GM23338 (cell line): Measurements from ENCODE around the gene DCBLD1. TPM values are rescaled to one million over a fixed set of nuclear protein-coding genes. Genes with fewer than 3 reads are reported as not detected.

ENCODE experiments used
- ATAC-seq: fragments of 200-7000 bp; cut with Tn5 transposase; 3 replicates; pipeline ENCODE4 v1.9.1; 2020
- DNase-seq: peaks from one replicate; pipeline ENCODE4 v3.0.0-alpha.2; 2015; ENCODE audit warnings: low spot score
- H2AFZ ChIP-seq: fragments of 200-600 bp; sonication (generic); 2 replicates; pipeline ENCODE4 v1.8.0; 2016; ENCODE audit warnings: antibody characterized with exemption, mild to moderate bottlenecking, moderate library complexity
- H3F3A ChIP-seq: fragments of 200-600 bp; sonication (generic); replicated peaks from 2 replicates; pipeline ENCODE4 v1.8.0; 2017; ENCODE audit warnings: antibody characterized with exemption, mixed run types, low read depth
- H3K27ac ChIP-seq: fragments of 200-600 bp; sonication (generic); 2 replicates; pipeline ENCODE4 v1.6.1; 2016; ENCODE audit warnings: low read depth
- H3K27me3 ChIP-seq: fragments of 200-600 bp; sonication (generic); 2 replicates; pipeline ENCODE4 v1.8.0; 2016; ENCODE audit warnings: mild to moderate bottlenecking, mixed run types, moderate library complexity; ENCODE audit not compliant: insufficient read depth
- H3K36me3 ChIP-seq: fragments of 200-600 bp; sonication (generic); 2 replicates; pipeline ENCODE4 v1.8.0; 2016; ENCODE audit warnings: mild to moderate bottlenecking; ENCODE audit not compliant: insufficient read depth
- H3K4me1 ChIP-seq: fragments of 200-600 bp; sonication (generic); 2 replicates; pipeline ENCODE4 v1.8.0; 2016; ENCODE audit warnings: mild to moderate bottlenecking, moderate library complexity; ENCODE audit not compliant: insufficient read depth
- H3K4me2 ChIP-seq: fragments of 200-600 bp; sonication (generic); 2 replicates; pipeline ENCODE4 v1.7.1; 2017; ENCODE audit warnings: mixed run types
- H3K4me3 ChIP-seq: fragments of 200-600 bp; sonication (generic); 2 replicates; pipeline ENCODE4 v1.6.1; 2016; ENCODE audit warnings: mixed run types
- H3K79me2 ChIP-seq: fragments of 200-600 bp; sonication (generic); replicated peaks from 2 replicates; pipeline ENCODE4 v1.8.0; 2017; ENCODE audit warnings: mild to moderate bottlenecking; ENCODE audit not compliant: insufficient read depth
- H3K9me2 ChIP-seq: fragments of 200-600 bp; sonication (generic); 2 replicates; pipeline ENCODE4 v1.8.0; 2017; ENCODE audit not compliant: insufficient read depth
- H4K20me1 ChIP-seq: fragments of 200-600 bp; sonication (generic); replicated peaks from 2 replicates; pipeline ENCODE4 v1.8.0; 2017; ENCODE audit warnings: mild to moderate bottlenecking; ENCODE audit not compliant: insufficient read depth
- H3K27ac Mint-ChIP-seq: 2 replicates; pipeline ENCODE4 v1.8.0; 2020; ENCODE audit warnings: inconsistent platforms, mild to moderate bottlenecking, moderate library complexity, mixed read lengths
- H3K27me3 Mint-ChIP-seq: 3 replicates; pipeline ENCODE4 v1.8.0; 2022; ENCODE audit warnings: low read depth, mild to moderate bottlenecking, moderate library complexity, mixed read lengths, inconsistent platforms; ENCODE audit not compliant: insufficient read depth, poor library complexity
- H3K36me3 Mint-ChIP-seq: 3 replicates; pipeline ENCODE4 v1.8.0; 2021; ENCODE audit warnings: low read depth, mild to moderate bottlenecking, inconsistent platforms, moderate library complexity, mixed read lengths
- H3K4me1 Mint-ChIP-seq: 3 replicates; pipeline ENCODE4 v1.8.0; 2020; ENCODE audit warnings: mild to moderate bottlenecking, inconsistent platforms, mixed read lengths
- H3K4me3 Mint-ChIP-seq: 3 replicates; pipeline ENCODE4 v1.8.0; 2021; ENCODE audit warnings: moderate library complexity, mild to moderate bottlenecking, inconsistent platforms, mixed read lengths
- H3K9me3 Mint-ChIP-seq: 3 replicates; pipeline ENCODE4 v1.8.0; 2020; ENCODE audit warnings: moderate library complexity, mild to moderate bottlenecking, inconsistent platforms, mixed read lengths
- CREB1 ChIP-seq: fragments of 250-450 bp; sonication (Bioruptor Pico); IDR thresholded peaks from 2 replicates; pipeline ENCODE4 v1.5.0; 2020; ENCODE audit warnings: low read depth, mild to moderate bottlenecking, moderate library complexity
- EZH2 ChIP-seq: fragments of 200-600 bp; sonication (generic); IDR thresholded peaks from one replicate; pipeline ENCODE4 v1.8.0; 2017; ENCODE audit warnings: antibody characterized with exemption, mild to moderate bottlenecking, low read depth; ENCODE audit not compliant: unreplicated experiment
- EZH2phosphoT487 ChIP-seq: fragments of 200-600 bp; sonication (generic); IDR thresholded peaks from one replicate; pipeline ENCODE4 v1.8.1; 2018; ENCODE audit warnings: antibody characterized with exemption; ENCODE audit not compliant: unreplicated experiment
- JUNB ChIP-seq: IDR thresholded peaks from one replicate; pipeline ENCODE4 v1.6.1; 2016; ENCODE audit warnings: antibody characterized with exemption; ENCODE audit not compliant: unreplicated experiment
- NANOG ChIP-seq: IDR thresholded peaks from 2 replicates; pipeline ENCODE4 v1.6.1; 2016; ENCODE audit warnings: antibody characterized with exemption, borderline replicate concordance
- STAT1 ChIP-seq: IDR thresholded peaks from one replicate; pipeline ENCODE4 v1.6.1; 2016; ENCODE audit warnings: antibody characterized with exemption; ENCODE audit not compliant: unreplicated experiment
- ZNF114 ChIP-seq: fragments of 250-450 bp; sonication (Bioruptor Pico); IDR thresholded peaks from 2 replicates; pipeline ENCODE4 v1.5.0; 2020; ENCODE audit warnings: mild to moderate bottlenecking, moderate library complexity
- ZNF331 ChIP-seq: fragments of 250-450 bp; sonication (Bioruptor Pico); IDR thresholded peaks from 2 replicates; pipeline ENCODE4 v1.5.0; 2020; ENCODE audit warnings: low read depth, mild to moderate bottlenecking, moderate library complexity
- polyA plus RNA-seq: library from polyadenylated mRNA; unstranded; fragments of >200 nt; fragmentation: Nextera tagmentation; extraction: Ambion mirVana; gene quantifications from 2 replicates; pipeline ENCODE4 v1.2.1, GENCODE V29; 2016
- total RNA-seq: library from RNA; depleted of rRNA; stranded (reverse); fragments of >200 nt; shearing (Covaris generic); gene quantifications from 2 replicates; pipeline ENCODE4 v1.2.3, GENCODE V29; 2014
- TF ChIP-seq, protein P1 (sequence below): IDR thresholded peaks from 2 replicates; pipeline ENCODE4 v1.6.1; 2016; ENCODE audit warnings: antibody characterized with exemption
- TF ChIP-seq, protein P2 (sequence below), 2 experiments: fragments of 200-600 bp in 1 of 2; sonication (generic) in 1 of 2; conservative IDR thresholded peaks; 2 replicates each; pipeline versions ENCODE4 v1.5.1 to v1.6.1; 2016 to 2017; ENCODE audit warnings: antibody characterized with exemption in 2 of 2, low read depth in 2 of 2, mild to moderate bottlenecking in 2 of 2, moderate library complexity in 1 of 2
- TF ChIP-seq, protein P3 (sequence below): fragments of 250-450 bp; sonication (Bioruptor Pico); IDR thresholded peaks from 2 replicates; pipeline ENCODE4 v1.5.0; 2020; ENCODE audit warnings: mild to moderate bottlenecking, moderate library complexity
- TF ChIP-seq, protein P4 (sequence below): IDR thresholded peaks from one replicate; pipeline ENCODE4 v1.6.1; 2018; ENCODE audit warnings: antibody characterized with exemption; ENCODE audit not compliant: unreplicated experiment

The DCBLD1 gene
- total and polyA plus RNA-seq, 2 experiments from 2014 or later = 4.2 to 7.6 TPM

DNA sequence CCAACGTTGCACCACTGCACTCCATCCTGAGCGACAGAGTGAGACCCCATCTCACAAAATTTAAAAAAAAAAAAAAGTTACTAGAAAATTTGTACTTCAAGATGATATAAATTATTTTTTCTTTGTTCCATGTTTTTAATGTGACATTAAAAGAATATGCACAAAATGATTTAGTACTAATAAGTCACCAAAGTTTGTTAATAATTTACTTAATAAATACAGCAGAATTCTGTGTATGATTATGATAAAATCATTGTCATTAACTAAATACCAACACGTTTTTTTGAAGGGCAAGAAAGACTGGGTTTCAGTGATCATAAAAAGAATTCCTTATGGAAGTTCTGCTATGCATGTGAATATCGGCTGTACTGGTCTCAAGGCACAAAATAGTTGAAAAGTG is 91.7 kb downstream of the DCBLD1 start (continued):
- TF ChIP-seq, protein P1, sequence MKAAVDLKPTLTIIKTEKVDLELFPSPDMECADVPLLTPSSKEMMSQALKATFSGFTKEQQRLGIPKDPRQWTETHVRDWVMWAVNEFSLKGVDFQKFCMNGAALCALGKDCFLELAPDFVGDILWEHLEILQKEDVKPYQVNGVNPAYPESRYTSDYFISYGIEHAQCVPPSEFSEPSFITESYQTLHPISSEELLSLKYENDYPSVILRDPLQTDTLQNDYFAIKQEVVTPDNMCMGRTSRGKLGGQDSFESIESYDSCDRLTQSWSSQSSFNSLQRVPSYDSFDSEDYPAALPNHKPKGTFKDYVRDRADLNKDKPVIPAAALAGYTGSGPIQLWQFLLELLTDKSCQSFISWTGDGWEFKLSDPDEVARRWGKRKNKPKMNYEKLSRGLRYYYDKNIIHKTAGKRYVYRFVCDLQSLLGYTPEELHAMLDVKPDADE = no peak
- TF ChIP-seq, protein P2, sequence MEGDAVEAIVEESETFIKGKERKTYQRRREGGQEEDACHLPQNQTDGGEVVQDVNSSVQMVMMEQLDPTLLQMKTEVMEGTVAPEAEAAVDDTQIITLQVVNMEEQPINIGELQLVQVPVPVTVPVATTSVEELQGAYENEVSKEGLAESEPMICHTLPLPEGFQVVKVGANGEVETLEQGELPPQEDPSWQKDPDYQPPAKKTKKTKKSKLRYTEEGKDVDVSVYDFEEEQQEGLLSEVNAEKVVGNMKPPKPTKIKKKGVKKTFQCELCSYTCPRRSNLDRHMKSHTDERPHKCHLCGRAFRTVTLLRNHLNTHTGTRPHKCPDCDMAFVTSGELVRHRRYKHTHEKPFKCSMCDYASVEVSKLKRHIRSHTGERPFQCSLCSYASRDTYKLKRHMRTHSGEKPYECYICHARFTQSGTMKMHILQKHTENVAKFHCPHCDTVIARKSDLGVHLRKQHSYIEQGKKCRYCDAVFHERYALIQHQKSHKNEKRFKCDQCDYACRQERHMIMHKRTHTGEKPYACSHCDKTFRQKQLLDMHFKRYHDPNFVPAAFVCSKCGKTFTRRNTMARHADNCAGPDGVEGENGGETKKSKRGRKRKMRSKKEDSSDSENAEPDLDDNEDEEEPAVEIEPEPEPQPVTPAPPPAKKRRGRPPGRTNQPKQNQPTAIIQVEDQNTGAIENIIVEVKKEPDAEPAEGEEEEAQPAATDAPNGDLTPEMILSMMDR (conservative IDR thresholded peaks at IDR 0.05; ENCODE audit: low read depth in 2 of 2) = no peak

DNA sequence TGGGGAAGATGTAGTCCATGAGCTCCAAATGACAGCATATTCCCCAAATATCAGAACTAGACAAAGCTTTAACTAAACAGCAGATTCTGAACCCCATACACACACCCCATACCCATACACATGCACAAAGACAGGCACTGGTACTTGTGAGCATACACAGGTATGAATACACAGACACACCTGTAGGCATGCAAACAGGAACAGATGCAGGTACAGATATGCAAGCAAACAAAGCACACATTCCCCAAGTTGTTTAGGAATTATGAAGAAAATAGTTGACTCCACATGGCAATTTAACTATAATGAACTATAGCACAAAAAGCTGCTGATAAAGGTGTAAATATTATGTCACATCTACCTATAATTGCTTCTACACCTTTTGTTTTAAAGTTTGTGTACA is 103.2 kb downstream of the DCBLD1 start:
- Histone ChIP-seq H3K36me3 (no peaks in the 10 kb centered on the region), H3K4me3 (no peak overlapping the region), H3K27ac (no peak overlapping the region), H3K9me2 (no peaks in the 10 kb centered on the region), H3K79me2 (peaks cover 75% of the 10 kb centered on the region), H3K4me1 (no peaks in the 10 kb centered on the region), H3K4me2 (no peak overlapping the region), H4K20me1 (no peaks in the 10 kb centered on the region; the same call in none of the 2 replicates), H3F3A (no peaks in the 10 kb centered on the region), H2AFZ (no peak overlapping the region), H3K27me3 (no peaks in the 10 kb centered on the region)
- Mint-ChIP-seq H3K27ac (no peak overlapping the region), H3K27me3 (no peaks in the 10 kb centered on the region), H3K4me3 (no peak overlapping the region), H3K36me3 (peaks cover 36% of the 10 kb centered on the region), H3K4me1 (peaks cover 3% of the 10 kb centered on the region; the same call in 2 of the 3 replicates), H3K9me3 (peaks cover 11% of the 10 kb centered on the region)
- DNase-seq (no peak), ATAC-seq (no peak)
- no peak for TF ChIP-seq NANOG
- TF ChIP-seq ZNF331 (CRISPR knock-in tag) = no peak
- TF ChIP-seq STAT1 = no peak
- no peak for TF ChIP-seq JUNB
- TF ChIP-seq, protein P1 = no peak
- TF ChIP-seq, protein P3, sequence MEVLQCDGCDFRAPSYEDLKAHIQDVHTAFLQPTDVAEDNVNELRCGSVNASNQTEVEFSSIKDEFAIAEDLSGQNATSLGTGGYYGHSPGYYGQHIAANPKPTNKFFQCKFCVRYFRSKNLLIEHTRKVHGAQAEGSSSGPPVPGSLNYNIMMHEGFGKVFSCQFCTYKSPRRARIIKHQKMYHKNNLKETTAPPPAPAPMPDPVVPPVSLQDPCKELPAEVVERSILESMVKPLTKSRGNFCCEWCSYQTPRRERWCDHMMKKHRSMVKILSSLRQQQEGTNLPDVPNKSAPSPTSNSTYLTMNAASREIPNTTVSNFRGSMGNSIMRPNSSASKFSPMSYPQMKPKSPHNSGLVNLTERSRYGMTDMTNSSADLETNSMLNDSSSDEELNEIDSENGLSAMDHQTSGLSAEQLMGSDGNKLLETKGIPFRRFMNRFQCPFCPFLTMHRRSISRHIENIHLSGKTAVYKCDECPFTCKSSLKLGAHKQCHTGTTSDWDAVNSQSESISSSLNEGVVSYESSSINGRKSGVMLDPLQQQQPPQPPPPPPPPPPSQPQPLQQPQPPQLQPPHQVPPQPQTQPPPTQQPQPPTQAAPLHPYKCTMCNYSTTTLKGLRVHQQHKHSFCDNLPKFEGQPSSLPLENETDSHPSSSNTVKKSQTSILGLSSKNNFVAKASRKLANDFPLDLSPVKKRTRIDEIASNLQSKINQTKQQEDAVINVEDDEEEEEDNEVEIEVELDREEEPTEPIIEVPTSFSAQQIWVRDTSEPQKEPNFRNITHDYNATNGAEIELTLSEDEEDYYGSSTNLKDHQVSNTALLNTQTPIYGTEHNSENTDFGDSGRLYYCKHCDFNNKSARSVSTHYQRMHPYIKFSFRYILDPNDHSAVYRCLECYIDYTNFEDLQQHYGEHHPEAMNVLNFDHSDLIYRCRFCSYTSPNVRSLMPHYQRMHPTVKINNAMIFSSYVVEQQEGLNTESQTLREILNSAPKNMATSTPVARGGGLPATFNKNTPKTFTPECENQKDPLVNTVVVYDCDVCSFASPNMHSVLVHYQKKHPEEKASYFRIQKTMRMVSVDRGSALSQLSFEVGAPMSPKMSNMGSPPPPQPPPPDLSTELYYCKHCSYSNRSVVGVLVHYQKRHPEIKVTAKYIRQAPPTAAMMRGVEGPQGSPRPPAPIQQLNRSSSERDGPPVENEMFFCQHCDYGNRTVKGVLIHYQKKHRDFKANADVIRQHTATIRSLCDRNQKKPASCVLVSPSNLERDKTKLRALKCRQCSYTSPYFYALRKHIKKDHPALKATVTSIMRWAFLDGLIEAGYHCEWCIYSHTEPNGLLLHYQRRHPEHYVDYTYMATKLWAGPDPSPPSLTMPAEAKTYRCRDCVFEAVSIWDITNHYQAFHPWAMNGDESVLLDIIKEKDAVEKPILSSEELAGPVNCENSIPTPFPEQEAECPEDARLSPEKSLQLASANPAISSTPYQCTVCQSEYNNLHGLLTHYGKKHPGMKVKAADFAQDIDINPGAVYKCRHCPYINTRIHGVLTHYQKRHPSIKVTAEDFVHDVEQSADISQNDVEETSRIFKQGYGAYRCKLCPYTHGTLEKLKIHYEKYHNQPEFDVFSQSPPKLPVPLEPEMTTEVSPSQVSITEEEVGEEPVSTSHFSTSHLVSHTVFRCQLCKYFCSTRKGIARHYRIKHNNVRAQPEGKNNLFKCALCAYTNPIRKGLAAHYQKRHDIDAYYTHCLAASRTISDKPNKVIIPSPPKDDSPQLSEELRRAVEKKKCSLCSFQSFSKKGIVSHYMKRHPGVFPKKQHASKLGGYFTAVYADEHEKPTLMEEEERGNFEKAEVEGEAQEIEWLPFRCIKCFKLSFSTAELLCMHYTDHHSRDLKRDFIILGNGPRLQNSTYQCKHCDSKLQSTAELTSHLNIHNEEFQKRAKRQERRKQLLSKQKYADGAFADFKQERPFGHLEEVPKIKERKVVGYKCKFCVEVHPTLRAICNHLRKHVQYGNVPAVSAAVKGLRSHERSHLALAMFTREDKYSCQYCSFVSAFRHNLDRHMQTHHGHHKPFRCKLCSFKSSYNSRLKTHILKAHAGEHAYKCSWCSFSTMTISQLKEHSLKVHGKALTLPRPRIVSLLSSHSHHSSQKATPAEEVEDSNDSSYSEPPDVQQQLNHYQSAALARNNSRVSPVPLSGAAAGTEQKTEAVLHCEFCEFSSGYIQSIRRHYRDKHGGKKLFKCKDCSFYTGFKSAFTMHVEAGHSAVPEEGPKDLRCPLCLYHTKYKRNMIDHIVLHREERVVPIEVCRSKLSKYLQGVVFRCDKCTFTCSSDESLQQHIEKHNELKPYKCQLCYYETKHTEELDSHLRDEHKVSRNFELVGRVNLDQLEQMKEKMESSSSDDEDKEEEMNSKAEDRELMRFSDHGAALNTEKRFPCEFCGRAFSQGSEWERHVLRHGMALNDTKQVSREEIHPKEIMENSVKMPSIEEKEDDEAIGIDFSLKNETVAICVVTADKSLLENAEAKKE (CRISPR knock-in tag) = no peak
- TF ChIP-seq CREB1 (CRISPR knock-in tag) = no peak
- no peak for TF ChIP-seq EZH2phosphoT487
- no peak for TF ChIP-seq ZNF114 (CRISPR knock-in tag)
- TF ChIP-seq, protein P4, sequence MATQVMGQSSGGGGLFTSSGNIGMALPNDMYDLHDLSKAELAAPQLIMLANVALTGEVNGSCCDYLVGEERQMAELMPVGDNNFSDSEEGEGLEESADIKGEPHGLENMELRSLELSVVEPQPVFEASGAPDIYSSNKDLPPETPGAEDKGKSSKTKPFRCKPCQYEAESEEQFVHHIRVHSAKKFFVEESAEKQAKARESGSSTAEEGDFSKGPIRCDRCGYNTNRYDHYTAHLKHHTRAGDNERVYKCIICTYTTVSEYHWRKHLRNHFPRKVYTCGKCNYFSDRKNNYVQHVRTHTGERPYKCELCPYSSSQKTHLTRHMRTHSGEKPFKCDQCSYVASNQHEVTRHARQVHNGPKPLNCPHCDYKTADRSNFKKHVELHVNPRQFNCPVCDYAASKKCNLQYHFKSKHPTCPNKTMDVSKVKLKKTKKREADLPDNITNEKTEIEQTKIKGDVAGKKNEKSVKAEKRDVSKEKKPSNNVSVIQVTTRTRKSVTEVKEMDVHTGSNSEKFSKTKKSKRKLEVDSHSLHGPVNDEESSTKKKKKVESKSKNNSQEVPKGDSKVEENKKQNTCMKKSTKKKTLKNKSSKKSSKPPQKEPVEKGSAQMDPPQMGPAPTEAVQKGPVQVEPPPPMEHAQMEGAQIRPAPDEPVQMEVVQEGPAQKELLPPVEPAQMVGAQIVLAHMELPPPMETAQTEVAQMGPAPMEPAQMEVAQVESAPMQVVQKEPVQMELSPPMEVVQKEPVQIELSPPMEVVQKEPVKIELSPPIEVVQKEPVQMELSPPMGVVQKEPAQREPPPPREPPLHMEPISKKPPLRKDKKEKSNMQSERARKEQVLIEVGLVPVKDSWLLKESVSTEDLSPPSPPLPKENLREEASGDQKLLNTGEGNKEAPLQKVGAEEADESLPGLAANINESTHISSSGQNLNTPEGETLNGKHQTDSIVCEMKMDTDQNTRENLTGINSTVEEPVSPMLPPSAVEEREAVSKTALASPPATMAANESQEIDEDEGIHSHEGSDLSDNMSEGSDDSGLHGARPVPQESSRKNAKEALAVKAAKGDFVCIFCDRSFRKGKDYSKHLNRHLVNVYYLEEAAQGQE = no peak
- no peak for TF ChIP-seq EZH2
